H7 (cell line): ENCODE data around the gene MR1. TPM values are rescaled to one million over a fixed set of nuclear protein-coding genes. Genes with fewer than 3 reads are reported as not detected.
"Not testable (repeated sequence)": the region's sequence is repeated elsewhere in the genome, so short reads cannot be mapped to it uniquely, and the experiment has no call there.

Experiments used
- DNase-seq: peaks from one replicate; pipeline ENCODE4 v3.0.0; 2012
- H3K27me3 ChIP-seq: 2 replicates; pipeline ENCODE4 v1.6.0; 2011; ENCODE audit warnings: mild to moderate bottlenecking, low read length; ENCODE audit not compliant: control insufficient read depth, insufficient read depth
- H3K36me3 ChIP-seq: replicated peaks from 2 replicates; pipeline ENCODE4 v1.5.1; 2011; ENCODE audit warnings: low read length; ENCODE audit not compliant: control insufficient read depth, insufficient read depth
- H3K4me3 ChIP-seq: 2 replicates; pipeline ENCODE4 v1.5.1; 2011; ENCODE audit warnings: low read depth, mild to moderate bottlenecking, control low read depth, low read length, moderate library complexity; ENCODE audit not compliant: insufficient read depth
- total RNA-seq: library from RNA; depleted of rRNA; stranded (reverse); fragments of >200 nt; shearing (Covaris generic); gene quantifications from 2 replicates; pipeline ENCODE4 v1.2.3, GENCODE V29; 2014

MR1 gene
- total RNA-seq, 1 experiment from 2014 or later: not detected

- H3K36me3 ChIP-seq: peaks cover 2% of the 10 kb centered on the region
- DNase-seq: no peak
- no peak overlapping the region for H3K4me3 ChIP-seq
- H3K27me3 ChIP-seq: no peaks in the 10 kb centered on the region
Measured at GRCh38 chr1:181018901-181019681, 14.7 kb upstream of the MR1 start.

- no peaks in the 10 kb centered on the region for H3K27me3 ChIP-seq
- no peak for DNase-seq
- H3K36me3 ChIP-seq: peaks cover 2% of the 10 kb centered on the region
- peak overlapping the region; percentile 91; the same call in 1 of the 2 replicates for H3K4me3 ChIP-seq
Measured at GRCh38 chr1:181021159-181021558, 12.6 kb upstream of the MR1 start.

DNA sequence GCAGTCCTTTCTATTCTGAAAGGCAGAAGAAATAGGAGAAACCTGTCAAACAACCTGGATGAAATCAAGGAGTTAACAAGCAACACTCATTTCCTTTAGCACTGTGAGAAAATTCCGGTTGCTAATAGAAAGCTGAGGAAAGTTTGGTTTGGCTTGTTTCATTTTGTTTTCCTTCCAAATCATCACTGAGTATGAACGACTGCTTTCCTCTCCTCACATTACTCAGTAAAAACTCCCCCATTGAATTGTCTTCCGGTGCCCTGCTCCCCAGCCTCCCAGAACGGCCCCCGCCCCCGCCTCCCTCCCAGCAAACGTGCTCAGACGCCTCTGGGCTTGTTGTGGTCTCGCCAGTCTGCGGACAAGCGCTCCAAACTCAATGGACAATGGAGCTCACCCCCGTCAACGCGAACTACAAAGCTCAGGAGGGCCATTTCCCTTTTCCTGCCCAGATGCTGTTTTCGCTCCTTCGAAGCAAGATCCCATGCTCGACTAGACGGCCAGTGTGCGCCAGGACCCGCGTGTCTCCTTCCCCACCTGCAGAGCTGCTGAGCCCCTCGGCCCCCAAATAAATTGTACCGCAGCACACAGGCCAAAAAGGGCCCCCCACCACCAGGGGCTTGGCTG lies 11.9 kb upstream of the MR1 start:
- Histone ChIP-seq H3K4me3 (peak overlapping the region; percentile 91), H3K27me3 (no peaks in the 10 kb centered on the region), H3K36me3 (peaks cover 2% of the 10 kb centered on the region)
- peak; percentile 80 for DNase-seq

DNA sequence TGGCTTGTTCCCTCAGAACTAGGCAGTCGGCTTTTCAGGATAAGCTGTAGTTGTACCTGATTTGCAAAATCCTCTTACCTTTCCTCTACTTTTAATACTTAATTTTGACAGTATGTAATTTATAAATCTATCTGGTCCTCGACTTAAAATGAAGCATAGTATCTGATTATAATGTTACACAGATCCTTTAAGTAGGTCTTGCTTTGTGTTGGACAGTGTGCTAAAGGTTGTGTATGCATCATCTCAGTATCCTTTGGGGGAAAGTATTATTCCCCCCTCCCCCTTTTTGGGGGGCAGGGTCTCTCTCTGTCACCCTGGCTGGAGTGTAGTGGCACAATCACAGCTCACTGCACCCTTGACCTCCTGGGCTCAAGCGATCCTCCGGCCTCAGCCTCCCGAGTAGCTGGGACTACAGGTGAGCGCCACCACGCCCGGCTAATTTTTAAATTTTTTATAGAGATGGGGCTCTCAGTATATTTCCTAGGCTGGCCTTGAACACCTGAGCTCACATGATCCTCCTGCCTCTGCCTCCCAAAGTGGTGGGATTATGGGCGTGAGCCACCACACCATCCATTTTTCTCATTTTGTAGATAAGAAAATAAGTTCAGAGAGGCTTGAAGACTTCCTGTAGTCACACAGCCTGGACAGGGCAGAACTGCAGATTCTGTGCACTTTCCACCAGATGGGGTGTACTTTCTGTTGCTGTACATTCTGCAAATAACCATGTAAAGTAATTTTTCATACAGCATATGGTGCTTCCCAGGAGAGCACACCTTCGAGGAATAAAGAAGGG lies 10.3 kb upstream of the MR1 start:
- no peak for DNase-seq
- Histone ChIP-seq H3K27me3 (no peaks in the 10 kb centered on the region), H3K36me3 (peaks cover 2% of the 10 kb centered on the region), H3K4me3 (no peak overlapping the region; the same call in 1 of the 2 replicates)

DNA sequence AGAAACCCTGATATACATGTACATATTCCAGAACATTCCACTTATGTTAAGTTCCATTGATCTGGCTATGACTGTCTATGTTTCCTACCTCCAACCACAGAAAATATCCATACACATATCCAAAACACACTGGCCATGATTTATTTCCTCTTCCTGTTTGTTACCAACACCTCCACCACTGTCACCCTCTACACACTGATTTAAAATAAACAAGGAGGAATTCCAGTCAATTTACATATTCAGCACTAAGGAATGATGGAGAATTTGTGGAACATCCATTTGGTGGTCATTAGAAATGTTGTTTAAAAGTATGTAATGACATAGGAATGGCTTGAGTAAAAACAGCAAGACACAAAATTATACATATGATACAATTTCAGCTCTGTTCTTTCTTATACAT lies 5.6 kb upstream of the MR1 start:
- no peak for DNase-seq
- no peaks in the 10 kb centered on the region for H3K27me3 ChIP-seq
- no peaks in the 10 kb centered on the region for H3K36me3 ChIP-seq
- H3K4me3 ChIP-seq: no peak overlapping the region

GRCh38 chr1:181028615-181029014 lies 5.2 kb upstream of the MR1 start:
- H3K4me3 ChIP-seq: no peak overlapping the region
- no peaks in the 10 kb centered on the region for H3K27me3 ChIP-seq
- H3K36me3 ChIP-seq: no peaks in the 10 kb centered on the region
- no peak for DNase-seq

GRCh38 chr1:181032535-181032934 lies 1.2 kb upstream of the MR1 start:
- H3K36me3 ChIP-seq: no peaks in the 10 kb centered on the region
- DNase-seq: no peak
- no peak overlapping the region for H3K4me3 ChIP-seq
- H3K27me3 ChIP-seq: no peaks in the 10 kb centered on the region

GRCh38 chr1:181033128-181033798 lies 520 bp upstream of the MR1 start:
- H3K27me3 ChIP-seq: no peaks in the 10 kb centered on the region
- DNase-seq: no peak
- no peaks in the 10 kb centered on the region for H3K36me3 ChIP-seq
- H3K4me3 ChIP-seq: no peak overlapping the region

DNA sequence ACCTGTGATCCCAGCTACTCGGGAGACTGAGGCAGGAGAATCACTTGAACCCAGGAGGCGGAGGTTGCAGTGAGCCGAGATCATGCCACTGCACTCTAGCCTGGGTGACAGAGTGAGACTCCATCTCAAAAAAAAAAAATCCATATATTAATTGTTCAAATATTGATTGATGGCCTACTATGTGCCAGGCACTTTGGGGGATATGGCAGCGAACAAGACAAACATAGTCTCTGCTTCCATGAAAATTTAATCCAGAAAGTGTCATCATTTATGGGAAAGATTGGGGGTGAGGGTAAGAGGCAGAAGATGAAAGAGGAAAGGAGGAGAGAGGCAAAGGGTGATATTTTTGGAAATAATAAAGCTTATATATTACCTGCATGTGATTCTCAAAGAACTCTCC lies 1.4 kb downstream of the MR1 start:
- DNase-seq, H3K4me3 ChIP-seq, H3K36me3 ChIP-seq, H3K27me3 ChIP-seq: not testable (repeated sequence)

- Histone ChIP-seq H3K4me3 (no peak overlapping the region), H3K27me3 (no peaks in the 10 kb centered on the region), H3K36me3 (no peaks in the 10 kb centered on the region)
- no peak for DNase-seq
Measured at GRCh38 chr1:181036107-181036836, 2.5 kb downstream of the MR1 start.

DNA sequence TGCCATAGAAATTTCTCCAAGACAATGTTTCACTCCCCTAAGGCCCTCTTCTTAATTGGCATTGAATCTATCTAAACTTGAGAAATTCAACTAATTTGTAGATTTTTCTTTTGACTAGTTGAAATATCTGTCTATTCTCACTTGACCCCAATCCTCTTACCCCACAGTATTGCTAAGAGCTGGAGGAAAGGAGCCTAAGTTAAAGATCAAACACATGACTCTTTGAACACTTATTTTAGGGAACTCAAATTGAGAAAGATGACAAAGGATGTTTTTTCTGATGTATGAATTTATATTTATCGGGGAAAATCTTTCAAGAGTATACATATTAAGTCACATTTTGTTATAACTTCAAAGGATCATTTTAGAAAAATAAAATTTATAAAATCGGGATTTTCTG lies 3.6 kb downstream of the MR1 start:
- Histone ChIP-seq H3K27me3 (no peaks in the 10 kb centered on the region), H3K4me3 (no peak overlapping the region), H3K36me3 (no peaks in the 10 kb centered on the region)
- no peak for DNase-seq

DNA sequence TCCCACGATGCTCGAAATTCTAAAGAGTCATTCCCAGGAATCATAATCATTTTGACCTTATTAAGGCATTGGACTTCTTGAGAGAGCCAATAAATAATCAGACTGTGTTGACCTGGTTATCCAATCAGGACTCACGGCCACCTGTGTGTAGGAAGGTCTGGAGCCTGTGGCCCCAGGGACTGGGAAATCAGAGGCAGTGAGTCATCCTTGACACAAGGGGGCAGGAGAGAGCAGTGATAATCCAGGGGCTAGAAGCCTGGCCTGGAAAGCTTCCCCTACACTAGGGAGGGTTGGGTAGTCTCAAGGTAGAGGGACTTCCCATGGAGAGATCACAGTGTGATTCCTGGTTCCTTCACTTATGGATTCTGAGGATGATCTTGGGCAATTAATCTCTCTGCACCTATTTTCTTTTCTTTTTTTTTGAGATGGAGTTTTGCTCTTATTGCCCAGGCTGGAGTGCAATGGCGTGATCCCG lies 4.7 kb downstream of the MR1 start:
- DNase-seq: peak; percentile 87
- Histone ChIP-seq H3K4me3 (no peak overlapping the region), H3K27me3 (no peaks in the 10 kb centered on the region), H3K36me3 (no peaks in the 10 kb centered on the region)

DNA sequence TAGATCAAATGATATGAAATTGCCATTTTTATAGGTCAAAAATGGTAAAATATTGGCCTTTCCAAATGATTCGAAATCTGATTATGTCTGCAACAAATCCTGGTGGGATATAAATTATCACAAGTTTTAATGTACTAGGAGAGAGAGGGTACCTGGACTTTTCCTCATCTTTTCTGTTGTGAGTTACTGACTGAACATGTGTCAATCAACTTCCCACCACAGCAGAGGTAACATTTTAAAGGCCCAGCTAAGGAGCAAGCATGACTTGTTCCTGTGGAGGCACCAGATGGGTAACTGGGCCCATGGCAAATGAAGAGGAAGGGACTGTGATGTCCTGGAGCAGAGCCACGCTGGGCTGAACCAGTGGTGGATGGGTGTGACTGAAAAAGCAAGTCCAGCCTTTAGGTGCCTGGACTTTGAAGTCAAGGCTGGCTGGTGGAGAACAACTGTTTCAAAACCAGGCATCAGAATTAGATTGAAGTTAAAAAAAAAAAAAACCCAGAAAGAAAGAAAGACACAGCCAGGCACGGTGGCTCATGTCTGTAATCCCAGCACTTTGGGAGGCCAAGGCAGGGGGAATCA lies 6.6 kb downstream of the MR1 start:
- H3K27me3 ChIP-seq: no peaks in the 10 kb centered on the region
- H3K36me3 ChIP-seq: no peaks in the 10 kb centered on the region
- no peak overlapping the region for H3K4me3 ChIP-seq
- DNase-seq: no peak
